ENCODE data around the gene GSX1. TPM values are rescaled to one million over a fixed set of nuclear protein-coding genes. Genes with fewer than 3 reads are reported as not detected.

Gene GSX1
- total RNA-seq, 1 donor from 2014 or later = not detected

DNA sequence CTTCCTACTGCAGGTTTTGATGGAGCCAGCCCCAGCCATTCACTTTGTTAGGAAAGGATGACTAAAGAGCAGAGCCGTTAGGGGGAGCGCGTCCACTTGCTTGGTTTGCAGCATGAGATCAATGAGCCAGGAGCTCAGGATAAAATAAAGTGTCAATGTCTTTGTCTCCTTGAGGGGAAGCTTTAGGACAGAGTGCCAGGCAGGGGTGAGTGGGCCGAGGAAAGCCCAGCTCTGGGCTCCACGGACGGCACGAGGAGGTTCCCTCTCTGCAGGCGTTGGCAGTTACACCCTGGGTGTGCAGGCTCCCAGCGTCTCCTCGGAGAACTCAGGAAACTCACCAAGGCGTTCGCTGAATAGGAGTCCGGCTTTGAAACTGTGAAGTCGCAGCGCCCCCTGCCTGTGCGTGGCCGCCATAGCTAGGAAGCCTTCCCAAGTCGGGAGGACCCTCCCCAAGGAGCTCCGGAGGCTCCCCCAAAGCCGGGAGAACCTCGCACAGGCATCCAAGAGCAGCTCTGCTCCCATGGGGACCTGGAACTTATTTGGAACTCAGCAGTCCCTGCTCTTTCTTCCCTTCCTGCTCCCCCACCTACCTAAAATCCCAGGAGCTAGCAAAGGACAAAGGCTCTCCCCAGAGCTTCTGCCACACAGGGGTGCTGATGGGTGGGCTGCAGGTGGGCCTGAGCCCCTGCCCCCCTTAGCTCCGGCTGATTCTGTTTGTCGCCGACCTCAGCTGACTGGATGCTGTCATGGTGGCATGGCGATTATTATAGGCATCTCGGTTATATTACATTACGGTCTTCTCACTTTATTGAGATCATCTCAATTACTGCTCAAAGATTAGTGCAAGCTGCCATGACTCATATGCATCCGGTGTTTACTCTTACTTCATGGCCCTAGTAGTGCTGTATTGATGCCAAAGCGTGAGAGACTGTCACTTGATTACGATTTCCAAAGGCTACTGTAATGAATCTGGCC, 34.4 kb downstream of the GSX1 start:
- DNase-seq (ENCODE audit: low spot score) (peak; percentile 83), ATAC-seq (peak; percentile 87)

- ATAC-seq (no peak), DNase-seq (ENCODE audit: low spot score) (no peak)
Measured at GRCh38 chr13:27827646-27828045, 35.4 kb downstream of the GSX1 start.

DNA sequence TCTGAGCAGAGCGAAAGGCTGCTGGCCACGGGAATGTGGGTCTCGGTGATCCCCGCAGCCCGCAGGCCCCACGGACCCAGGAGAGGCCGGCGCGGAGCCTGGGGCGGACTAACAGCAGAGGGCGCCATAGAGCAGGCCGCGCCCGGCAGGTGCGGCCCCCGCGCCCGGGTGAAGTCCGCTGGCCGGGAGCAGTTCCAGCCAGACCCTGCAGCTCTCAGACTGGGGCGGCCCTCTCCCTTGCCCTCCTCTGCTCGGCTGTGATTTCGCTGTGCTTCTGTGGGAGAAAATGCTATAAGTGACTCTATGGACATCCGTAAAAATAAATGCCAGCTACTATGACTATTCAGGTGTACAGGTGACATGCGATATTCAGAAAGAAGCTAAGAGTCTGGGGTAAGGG, 37.7 kb downstream of the GSX1 start:
- DNase-seq (ENCODE audit: low spot score) (peak; percentile 80), ATAC-seq (peak; percentile 96)

GRCh38 chr13:27833206-27833605, 40.9 kb downstream of the GSX1 start:
- ATAC-seq (no peak), DNase-seq (ENCODE audit: low spot score) (no peak)

DNA sequence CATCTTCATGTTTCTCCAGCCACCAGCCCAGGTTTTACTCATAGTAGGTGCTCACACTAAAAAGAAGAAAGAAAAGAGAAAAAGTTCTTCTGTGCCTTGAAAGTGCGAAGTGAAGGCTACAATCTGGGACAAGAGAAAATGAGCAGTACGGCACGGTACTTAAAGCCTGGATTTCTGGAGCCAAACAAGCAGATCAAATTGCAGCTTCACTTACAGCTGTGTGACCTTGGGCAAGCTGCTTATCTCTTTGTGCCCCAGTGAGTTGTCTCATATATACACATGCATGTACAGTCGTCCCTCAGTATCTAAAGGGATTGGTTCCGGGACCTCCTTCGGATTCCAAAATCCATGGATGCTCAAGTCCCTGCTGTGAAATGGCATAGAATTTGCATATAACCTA, 41.8 kb downstream of the GSX1 start:
- DNase-seq (ENCODE audit: low spot score) (no peak), ATAC-seq (no peak)

GRCh38 chr13:27835799-27836198, 43.5 kb downstream of the GSX1 start:
- ATAC-seq (no peak), DNase-seq (ENCODE audit: low spot score) (no peak)

DNA sequence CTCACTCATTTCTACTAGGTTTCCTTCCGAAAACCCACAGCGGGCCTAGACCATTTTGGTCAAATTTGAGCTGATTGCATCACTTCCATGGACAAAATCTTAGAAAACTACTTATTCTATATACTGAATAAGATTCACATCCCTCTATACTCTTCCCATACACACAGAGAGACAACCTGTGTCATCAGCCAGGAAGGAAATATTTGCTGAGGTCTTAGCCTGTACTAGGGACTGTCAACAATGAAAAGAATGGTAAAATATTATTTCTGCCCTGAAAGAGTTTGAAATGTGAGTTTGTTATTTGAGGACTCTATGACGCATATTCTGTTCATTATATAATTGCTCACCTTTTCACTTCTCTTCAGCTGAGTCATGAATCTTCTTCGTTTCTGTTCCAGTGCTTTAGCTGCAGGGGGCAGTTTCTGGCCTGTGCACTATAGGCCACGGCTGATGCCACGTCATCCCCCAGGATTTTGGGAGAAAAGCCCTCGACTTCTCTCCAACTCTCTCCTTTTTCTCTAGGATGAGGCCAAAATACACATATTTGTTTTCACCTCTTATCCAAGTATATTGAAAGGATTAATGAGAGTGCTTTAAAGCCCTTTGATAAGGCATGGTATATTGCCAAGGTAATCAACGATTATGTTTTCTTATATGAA, 47.7 kb downstream of the GSX1 start:
- no peak for ATAC-seq
- no peak for DNase-seq (ENCODE audit: low spot score)

DNA sequence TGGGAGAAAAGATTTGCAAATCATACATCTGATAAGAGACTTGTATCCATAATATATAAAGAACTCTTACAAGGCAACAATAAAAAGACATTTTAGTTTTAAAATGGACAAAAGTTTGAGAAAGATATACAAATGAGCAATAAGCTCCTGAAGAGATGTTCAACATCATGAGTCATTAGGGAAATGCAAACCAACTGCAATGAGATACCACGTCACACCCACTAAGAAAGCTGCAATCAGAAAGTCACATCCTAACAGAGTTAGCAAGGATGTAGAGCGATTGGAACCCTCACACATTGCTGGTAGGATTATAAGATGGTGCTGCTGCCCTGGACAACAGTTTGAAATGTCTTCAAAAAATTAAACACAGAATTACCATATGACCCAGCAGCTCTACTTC, 50.3 kb downstream of the GSX1 start:
- DNase-seq (ENCODE audit: low spot score) (no peak), ATAC-seq (no peak)

Other genes with a start within 250 kb of the GSX1 start
- gene LNX2, start 172.0 kb upstream of the GSX1 start, total RNA-seq = 10.1 TPM
- 36.1 TPM for gene POLR1D, start 170.6 kb upstream of the GSX1 start, total RNA-seq
- gene PDX1, start 127.5 kb downstream of the GSX1 start, total RNA-seq = 0.70 TPM
- not detected for gene CDX2, start 176.8 kb downstream of the GSX1 start, total RNA-seq
- not detected for gene URAD, start 196.2 kb downstream of the GSX1 start, total RNA-seq

Measured in left lobe of liver (tissue), 2 donors.